ENCODE measurements around the gene PAX7. TPM values are rescaled to one million over a fixed set of nuclear protein-coding genes. Genes with fewer than 3 reads are reported as not detected.

Gene PAX7
- total and polyA plus RNA-seq, 5 donors from 2014 or later, result not detected

DNA sequence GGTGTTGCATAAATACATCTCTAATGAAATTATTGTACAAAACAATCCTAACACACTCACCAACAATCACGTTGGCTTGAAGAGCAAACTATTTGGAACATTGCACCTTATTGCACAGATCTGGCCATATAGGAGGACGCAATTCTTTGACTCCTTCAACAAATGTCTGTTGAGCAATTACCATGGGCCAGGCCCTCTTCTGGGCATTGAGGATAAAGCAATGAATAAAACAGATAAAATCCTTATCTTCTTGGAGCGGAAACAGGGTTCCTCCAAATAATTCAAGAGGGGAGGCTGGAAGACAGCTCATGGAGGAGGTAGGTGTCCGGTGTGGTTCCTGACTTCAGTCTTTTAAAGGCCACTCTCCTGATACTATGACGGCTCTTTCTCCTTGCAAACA, 43.3 kb downstream of the PAX7 start:
- no peak for DNase-seq
- Histone ChIP-seq H3K27me3 (ENCODE audit: control insufficient read depth, insufficient read depth, low read length) (no peaks in the 10 kb centered on the region), H3K4me3 (ENCODE audit: low read depth, low read length) (no peak overlapping the region), H3K4me1 (ENCODE audit: control insufficient read depth, insufficient read depth, low read length, poor library complexity, severe bottlenecking) (no peaks in the 10 kb centered on the region), H3K27ac (ENCODE audit: insufficient read depth, low read length, poor library complexity, severe bottlenecking) (no peak overlapping the region), H3K36me3 (ENCODE audit: control insufficient read depth, insufficient read depth, low read length) (no peaks in the 10 kb centered on the region), H3K9me3 (ENCODE audit: control insufficient read depth in 2 of 2, low read length in 2 of 2) (no peaks in the 10 kb centered on the region)
- no peaks in the 10 kb centered on the region for H3K36me3 Mint-ChIP-seq
- H3K4me3 Mint-ChIP-seq, result no peak overlapping the region
- no peak for ATAC-seq (ENCODE audit: low read depth in 2 of 2)
- peaks cover 21% of the 10 kb centered on the region for H3K27me3 Mint-ChIP-seq
- no peak overlapping the region for H3K27ac Mint-ChIP-seq
- H3K4me1 Mint-ChIP-seq, result no peaks in the 10 kb centered on the region
- H3K9me3 Mint-ChIP-seq, result peaks cover 0 to 2% (median 0%) of the 10 kb centered on the region in 7 donors

DNA sequence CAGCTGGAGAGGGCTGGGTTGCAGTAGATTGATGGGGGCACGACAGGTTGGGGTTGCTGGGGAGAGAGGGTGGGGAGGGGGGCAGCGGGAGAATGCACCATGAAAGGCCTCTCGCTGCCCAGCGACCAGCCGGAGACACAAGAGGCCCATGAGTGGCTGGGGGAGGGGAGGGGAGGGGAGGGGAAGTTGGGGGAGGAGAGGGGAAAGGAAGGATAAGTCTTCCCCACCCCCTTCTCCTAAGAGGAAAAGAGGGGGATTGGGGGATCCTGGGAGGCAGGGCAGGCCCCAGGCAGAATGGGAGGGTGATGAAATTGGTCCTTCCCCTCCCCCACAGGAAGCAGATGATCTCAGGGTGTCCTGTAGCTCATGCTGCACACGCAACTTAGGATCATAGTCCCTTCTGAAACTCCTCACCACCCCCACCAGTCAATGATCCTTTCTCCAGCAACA, 45.7 kb downstream of the PAX7 start:
- no peaks in the 10 kb centered on the region for H3K27me3 ChIP-seq (ENCODE audit: control insufficient read depth, insufficient read depth, low read length)
- no peaks in the 10 kb centered on the region for H3K36me3 ChIP-seq (ENCODE audit: control insufficient read depth, insufficient read depth, low read length)
- no peaks in the 10 kb centered on the region for H3K4me1 ChIP-seq (ENCODE audit: control insufficient read depth, insufficient read depth, low read length, poor library complexity, severe bottlenecking)
- H3K27ac Mint-ChIP-seq, result no peak overlapping the region
- no peak overlapping the region for H3K4me3 Mint-ChIP-seq
- H3K27ac ChIP-seq (ENCODE audit: insufficient read depth, low read length, poor library complexity, severe bottlenecking), result no peak overlapping the region
- H3K4me1 Mint-ChIP-seq, result no peaks in the 10 kb centered on the region
- ATAC-seq (ENCODE audit: low read depth in 2 of 2) (no peak), DNase-seq (no peak)
- H3K4me3 ChIP-seq (ENCODE audit: low read depth, low read length), result no peak overlapping the region
- no peaks in the 10 kb centered on the region for H3K9me3 ChIP-seq (ENCODE audit: control insufficient read depth in 2 of 2, low read length in 2 of 2)
- no peaks in the 10 kb centered on the region for H3K36me3 Mint-ChIP-seq
- H3K9me3 Mint-ChIP-seq, result peaks cover 0 to 2% (median 0%) of the 10 kb centered on the region in 7 donors
- H3K27me3 Mint-ChIP-seq, result peaks cover 23% of the 10 kb centered on the region

DNA sequence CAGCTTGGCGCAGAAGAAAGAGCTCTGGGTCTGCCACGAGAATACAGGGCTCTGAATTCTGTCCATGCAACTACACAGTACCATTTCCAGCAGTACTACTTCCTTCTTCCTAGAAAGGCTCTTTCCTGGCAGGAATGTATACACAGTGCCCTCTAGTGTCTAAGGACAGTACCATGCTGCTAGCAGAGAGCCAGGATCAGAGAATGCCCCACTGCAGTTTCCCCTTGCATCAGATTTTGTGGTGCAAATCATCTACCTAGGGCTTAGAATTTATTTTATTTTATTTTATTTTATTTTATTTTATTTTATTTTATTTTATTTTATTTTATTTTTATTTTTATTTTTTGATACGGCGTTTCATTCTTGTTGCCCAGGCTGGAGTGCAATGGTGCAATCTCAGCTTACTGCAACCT, 50.8 kb downstream of the PAX7 start:
- no peaks in the 10 kb centered on the region for H3K36me3 Mint-ChIP-seq
- H3K27ac Mint-ChIP-seq, result no peak overlapping the region
- no peaks in the 10 kb centered on the region for H3K27me3 ChIP-seq (ENCODE audit: control insufficient read depth, insufficient read depth, low read length)
- no peak overlapping the region for H3K4me3 Mint-ChIP-seq
- H3K9me3 ChIP-seq (ENCODE audit: control insufficient read depth in 2 of 2, low read length in 2 of 2), result no peaks in the 10 kb centered on the region
- no peak overlapping the region for H3K27ac ChIP-seq (ENCODE audit: insufficient read depth, low read length, poor library complexity, severe bottlenecking)
- ATAC-seq (ENCODE audit: low read depth in 2 of 2) (no peak), DNase-seq (peak in 2 of 3 donors; percentile 3 to 32)
- no peaks in the 10 kb centered on the region for H3K4me1 Mint-ChIP-seq
- H3K36me3 ChIP-seq (ENCODE audit: control insufficient read depth, insufficient read depth, low read length), result no peaks in the 10 kb centered on the region
- H3K9me3 Mint-ChIP-seq, result peaks cover 0 to 2% (median 0%) of the 10 kb centered on the region in 7 donors
- H3K4me3 ChIP-seq (ENCODE audit: low read depth, low read length), result no peak overlapping the region
- no peaks in the 10 kb centered on the region for H3K4me1 ChIP-seq (ENCODE audit: control insufficient read depth, insufficient read depth, low read length, poor library complexity, severe bottlenecking)
- H3K27me3 Mint-ChIP-seq, result peaks cover 9% of the 10 kb centered on the region

DNA sequence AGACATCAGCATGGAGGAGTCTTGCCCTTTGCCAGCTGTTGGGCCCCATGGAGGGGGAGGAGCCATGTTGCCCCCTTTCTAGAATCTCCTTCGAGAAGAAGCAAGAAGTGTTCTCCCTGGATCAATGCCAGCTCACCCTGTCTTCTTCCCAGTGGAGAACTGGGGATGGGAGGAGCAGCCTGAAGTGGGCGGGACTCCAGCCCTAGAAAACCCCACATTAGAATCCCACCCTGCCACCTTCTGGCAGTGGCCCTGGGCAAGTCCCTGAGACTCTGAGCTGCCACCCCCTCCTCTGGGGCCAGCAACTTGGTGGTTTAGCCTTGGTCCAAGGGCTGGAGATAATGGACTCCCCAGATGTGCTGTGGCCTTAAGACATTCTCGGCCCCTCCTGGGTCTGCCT, 51.7 kb downstream of the PAX7 start:
- Histone ChIP-seq H3K27me3 (ENCODE audit: control insufficient read depth, insufficient read depth, low read length) (no peaks in the 10 kb centered on the region), H3K4me3 (ENCODE audit: low read depth, low read length) (no peak overlapping the region), H3K9me3 (ENCODE audit: control insufficient read depth in 2 of 2, low read length in 2 of 2) (no peaks in the 10 kb centered on the region), H3K36me3 (ENCODE audit: control insufficient read depth, insufficient read depth, low read length) (no peaks in the 10 kb centered on the region), H3K27ac (ENCODE audit: insufficient read depth, low read length, poor library complexity, severe bottlenecking) (no peak overlapping the region), H3K4me1 (ENCODE audit: control insufficient read depth, insufficient read depth, low read length, poor library complexity, severe bottlenecking) (no peaks in the 10 kb centered on the region)
- Mint-ChIP-seq H3K9me3 (peaks cover 0 to 1% (median 0%) of the 10 kb centered on the region in 7 donors), H3K36me3 (no peaks in the 10 kb centered on the region), H3K4me3 (no peak overlapping the region), H3K27me3 (peaks cover 7% of the 10 kb centered on the region), H3K4me1 (no peaks in the 10 kb centered on the region), H3K27ac (no peak overlapping the region)
- ATAC-seq (ENCODE audit: low read depth in 2 of 2) (no peak), DNase-seq (no peak)

DNA sequence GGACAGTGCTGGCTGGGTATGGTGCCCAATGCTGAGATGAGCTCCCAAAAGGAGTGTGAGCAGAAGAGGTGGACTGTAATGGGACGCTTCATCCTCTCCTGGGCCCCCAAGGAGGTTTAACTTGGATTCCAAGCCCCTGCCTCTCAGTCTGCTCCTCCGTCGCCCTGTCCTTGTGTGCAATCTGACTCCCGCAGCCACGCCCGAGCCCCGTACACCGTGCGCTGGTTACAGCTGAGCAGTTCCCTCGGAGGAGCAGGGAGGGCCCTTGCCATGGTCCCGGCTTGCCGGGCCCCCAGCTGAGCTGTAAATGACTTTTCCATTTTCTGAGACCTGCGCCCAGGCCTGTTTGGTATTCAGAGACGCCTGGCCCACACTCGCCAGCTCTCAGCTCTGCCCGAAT, 53.7 kb downstream of the PAX7 start:
- peaks cover 0 to 1% (median 0%) of the 10 kb centered on the region in 7 donors for H3K9me3 Mint-ChIP-seq
- DNase-seq, result no peak
- no peak overlapping the region for H3K27ac Mint-ChIP-seq
- Histone ChIP-seq H3K27me3 (ENCODE audit: control insufficient read depth, insufficient read depth, low read length) (no peaks in the 10 kb centered on the region), H3K4me1 (ENCODE audit: control insufficient read depth, insufficient read depth, low read length, poor library complexity, severe bottlenecking) (no peaks in the 10 kb centered on the region), H3K9me3 (ENCODE audit: control insufficient read depth in 2 of 2, low read length in 2 of 2) (no peaks in the 10 kb centered on the region), H3K4me3 (ENCODE audit: low read depth, low read length) (no peak overlapping the region), H3K27ac (ENCODE audit: insufficient read depth, low read length, poor library complexity, severe bottlenecking) (no peak overlapping the region), H3K36me3 (ENCODE audit: control insufficient read depth, insufficient read depth, low read length) (no peaks in the 10 kb centered on the region)
- no peaks in the 10 kb centered on the region for H3K36me3 Mint-ChIP-seq
- H3K4me3 Mint-ChIP-seq, result no peak overlapping the region
- no peaks in the 10 kb centered on the region for H3K4me1 Mint-ChIP-seq
- no peak for ATAC-seq (ENCODE audit: low read depth in 2 of 2)
- H3K27me3 Mint-ChIP-seq, result peaks cover 9% of the 10 kb centered on the region

DNA sequence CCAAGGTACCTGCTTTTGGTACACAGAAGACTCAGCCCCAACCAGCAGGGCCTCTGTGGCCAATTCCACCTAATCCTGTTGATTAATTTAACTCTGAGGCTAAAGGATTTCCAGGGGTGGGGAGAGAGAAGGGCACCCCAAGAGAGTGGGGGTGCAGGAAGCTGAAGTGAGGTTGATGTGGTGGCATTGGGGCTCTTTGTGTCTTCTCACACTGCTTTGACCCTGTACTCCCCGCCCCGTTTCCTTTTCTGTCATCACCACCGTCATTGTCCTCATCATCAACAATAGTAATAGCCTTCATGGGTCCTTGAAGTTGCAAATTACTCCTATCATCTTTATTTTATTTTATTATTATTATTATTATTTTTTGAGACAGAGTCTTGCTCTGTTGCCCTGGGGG, 55.9 kb downstream of the PAX7 start:
- peaks cover 11% of the 10 kb centered on the region for H3K27me3 Mint-ChIP-seq
- Histone ChIP-seq H3K36me3 (ENCODE audit: control insufficient read depth, insufficient read depth, low read length) (no peaks in the 10 kb centered on the region), H3K9me3 (ENCODE audit: control insufficient read depth in 2 of 2, low read length in 2 of 2) (no peaks in the 10 kb centered on the region), H3K27ac (ENCODE audit: insufficient read depth, low read length, poor library complexity, severe bottlenecking) (no peak overlapping the region), H3K27me3 (ENCODE audit: control insufficient read depth, insufficient read depth, low read length) (no peaks in the 10 kb centered on the region), H3K4me1 (ENCODE audit: control insufficient read depth, insufficient read depth, low read length, poor library complexity, severe bottlenecking) (no peaks in the 10 kb centered on the region), H3K4me3 (ENCODE audit: low read depth, low read length) (no peak overlapping the region)
- peak overlapping the region in 1 of 3 donors; percentile 73 for H3K27ac Mint-ChIP-seq
- H3K4me1 Mint-ChIP-seq, result no peaks in the 10 kb centered on the region
- peak in 1 of 3 donors; percentile 9 for DNase-seq
- H3K36me3 Mint-ChIP-seq, result no peaks in the 10 kb centered on the region
- H3K4me3 Mint-ChIP-seq, result no peak overlapping the region
- peaks cover 0 to 1% (median 0%) of the 10 kb centered on the region in 7 donors for H3K9me3 Mint-ChIP-seq
- ATAC-seq (ENCODE audit: low read depth in 2 of 2), result no peak

DNA sequence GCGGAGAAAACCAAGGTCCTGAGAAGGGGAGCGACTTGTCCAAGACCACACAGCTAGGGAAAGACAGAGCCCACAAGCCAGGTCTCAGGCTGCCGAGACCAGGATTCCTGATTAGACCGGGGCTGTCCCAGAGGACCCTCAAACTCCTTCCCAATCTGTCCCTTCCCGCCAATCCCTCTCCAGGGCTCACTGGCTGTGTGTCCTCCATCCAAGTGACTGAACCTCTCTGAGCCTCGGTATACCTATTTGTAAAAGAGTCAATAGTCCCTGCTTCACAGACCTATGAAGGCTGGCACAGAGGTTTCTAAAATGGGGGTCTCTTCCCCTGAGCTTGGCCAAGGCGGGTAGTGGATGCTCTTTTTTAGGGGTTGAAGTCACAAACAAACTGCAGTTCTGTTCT, 56.6 kb downstream of the PAX7 start:
- Histone ChIP-seq H3K4me1 (ENCODE audit: control insufficient read depth, insufficient read depth, low read length, poor library complexity, severe bottlenecking) (no peaks in the 10 kb centered on the region), H3K36me3 (ENCODE audit: control insufficient read depth, insufficient read depth, low read length) (no peaks in the 10 kb centered on the region), H3K27ac (ENCODE audit: insufficient read depth, low read length, poor library complexity, severe bottlenecking) (no peak overlapping the region), H3K4me3 (ENCODE audit: low read depth, low read length) (no peak overlapping the region), H3K9me3 (ENCODE audit: control insufficient read depth in 2 of 2, low read length in 2 of 2) (no peaks in the 10 kb centered on the region), H3K27me3 (ENCODE audit: control insufficient read depth, insufficient read depth, low read length) (no peaks in the 10 kb centered on the region)
- no peak for ATAC-seq (ENCODE audit: low read depth in 2 of 2)
- Mint-ChIP-seq H3K27ac (no peak overlapping the region), H3K36me3 (no peaks in the 10 kb centered on the region), H3K4me1 (no peaks in the 10 kb centered on the region), H3K27me3 (peaks cover 16% of the 10 kb centered on the region), H3K9me3 (peaks cover 0 to 1% (median 0%) of the 10 kb centered on the region in 7 donors), H3K4me3 (no peak overlapping the region)
- no peak for DNase-seq

DNA sequence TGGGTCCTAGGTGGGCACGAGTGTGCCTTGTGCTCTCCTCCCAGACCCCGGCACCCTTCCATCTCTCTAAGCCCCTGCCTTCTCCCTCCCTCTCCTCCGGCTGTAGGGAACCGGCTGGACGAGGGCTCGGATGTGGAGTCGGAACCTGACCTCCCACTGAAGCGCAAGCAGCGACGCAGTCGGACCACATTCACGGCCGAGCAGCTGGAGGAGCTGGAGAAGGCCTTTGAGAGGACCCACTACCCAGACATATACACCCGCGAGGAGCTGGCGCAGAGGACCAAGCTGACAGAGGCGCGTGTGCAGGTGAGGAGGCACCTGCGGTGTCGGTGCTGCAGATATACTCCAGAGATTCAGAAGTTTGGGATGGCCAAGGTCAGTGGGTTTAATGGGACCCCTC, 61.0 kb downstream of the PAX7 start:
- Mint-ChIP-seq H3K27ac (peak overlapping the region in 1 of 3 donors; percentile 23), H3K4me1 (no peaks in the 10 kb centered on the region), H3K4me3 (no peak overlapping the region), H3K36me3 (no peaks in the 10 kb centered on the region), H3K9me3 (no peaks in the 10 kb centered on the region), H3K27me3 (peaks cover 29% of the 10 kb centered on the region)
- H3K36me3 ChIP-seq (ENCODE audit: control insufficient read depth, insufficient read depth, low read length), result no peaks in the 10 kb centered on the region
- ATAC-seq (ENCODE audit: low read depth in 2 of 2) (no peak), DNase-seq (no peak)
- H3K4me3 ChIP-seq (ENCODE audit: low read depth, low read length), result no peak overlapping the region
- peaks cover 2% of the 10 kb centered on the region for H3K27me3 ChIP-seq (ENCODE audit: control insufficient read depth, insufficient read depth, low read length)
- H3K9me3 ChIP-seq (ENCODE audit: control insufficient read depth in 2 of 2, low read length in 2 of 2), result no peaks in the 10 kb centered on the region
- H3K4me1 ChIP-seq (ENCODE audit: control insufficient read depth, insufficient read depth, low read length, poor library complexity, severe bottlenecking), result no peaks in the 10 kb centered on the region
- no peak overlapping the region for H3K27ac ChIP-seq (ENCODE audit: insufficient read depth, low read length, poor library complexity, severe bottlenecking)
